Fibroblast of mammary gland (primary cell): ENCODE measurements around the gene ETV6.

Experiments
- DNase-seq: peaks from one replicate; pipeline ENCODE4 v3.0.0-alpha.2; 2010; ENCODE audit warnings: low read depth
- H3K4me3 ChIP-seq: 2 replicates; pipeline ENCODE4 v1.5.1; 2011; ENCODE audit warnings: low read depth, mild to moderate bottlenecking, low read length, moderate library complexity; ENCODE audit not compliant: control insufficient read depth
- CTCF ChIP-seq: conservative IDR thresholded peaks from 2 replicates; pipeline ENCODE4 v1.5.1; 2011; ENCODE audit warnings: low read depth, low read length, inconsistent platforms; ENCODE audit not compliant: control insufficient read depth, insufficient read depth

ETV6 gene

GRCh38 chr12:11810206-11810545, 160.7 kb downstream of the ETV6 start:
- H3K4me3 ChIP-seq: no peak overlapping the region
- no peak for DNase-seq
- TF ChIP-seq CTCF: no peak

- DNase-seq: no peak
- TF ChIP-seq CTCF: no peak
- no peak overlapping the region for H3K4me3 ChIP-seq
Measured at GRCh38 chr12:11811008-11811407, 161.5 kb downstream of the ETV6 start.

- H3K4me3 ChIP-seq: no peak overlapping the region
- no peak for TF ChIP-seq CTCF
Measured at GRCh38 chr12:11812241-11812585, 162.7 kb downstream of the ETV6 start.

GRCh38 chr12:11812586-11813437, 163.3 kb downstream of the ETV6 start:
- no peak for TF ChIP-seq CTCF
- DNase-seq: no peak
- no peak overlapping the region for H3K4me3 ChIP-seq

More at GRCh38 chr12:11812241-11812585, 162.7 kb downstream of the ETV6 start:
- no peak for DNase-seq

GRCh38 chr12:11813438-11813813, 164.0 kb downstream of the ETV6 start:
- H3K4me3 ChIP-seq: no peak overlapping the region
- DNase-seq: no peak
- no peak for TF ChIP-seq CTCF

GRCh38 chr12:11814374-11814773, 164.9 kb downstream of the ETV6 start:
- no peak overlapping the region for H3K4me3 ChIP-seq
- peak; percentile 74 for DNase-seq
- TF ChIP-seq CTCF: no peak
